Mucosa of descending colon (tissue), 3 donors: ENCODE measurements around the gene PIAS1. TPM values are rescaled to one million over a fixed set of nuclear protein-coding genes. Genes with fewer than 3 reads are reported as not detected.
A peak's percentile ranks its signal among the peaks of the same experiment; 100 is the strongest.
"Not testable (repeated sequence)": the region's sequence is repeated elsewhere in the genome, so short reads cannot be mapped to it uniquely, and the experiment has no call there.

Experiments used
- ATAC-seq: fragments of 200-7000 bp; cut with Tn5 transposase; one replicate; pipeline ENCODE4 v1.9.1; 2020; ENCODE audit warnings: mild to moderate bottlenecking, moderate library complexity
- DNase-seq, 3 donors: peaks; one replicate each; pipeline ENCODE4 v3.0.0-alpha.2; 2020
- H3K36me3 ChIP-seq: fragments of 200-600 bp; one replicate; pipeline ENCODE4 v1.8.0; 2021; ENCODE audit warnings: low read depth, mild to moderate bottlenecking
- H3K4me1 ChIP-seq: fragments of 200-600 bp; one replicate; pipeline ENCODE4 v1.8.0; 2021; ENCODE audit warnings: low read depth, mild to moderate bottlenecking
- H3K4me3 ChIP-seq: fragments of 200-600 bp; one replicate; pipeline ENCODE4 v1.8.0; 2021; ENCODE audit warnings: mild to moderate bottlenecking
- H3K9me3 ChIP-seq: fragments of 200-600 bp; one replicate; pipeline ENCODE4 v1.8.0; 2021; ENCODE audit warnings: mild to moderate bottlenecking
- intact Hi-C, 2 donors: fragments of 100-400 bp; cut with DNase I in 1 of 2; cut with micrococcal nuclease in 1 of 2; formaldehyde crosslinking; loops; one replicate each; pipeline versions ENCODE4 v1.11.0 to v1.11.1; 2022; cut with DNase I, micrococcal nuclease
- total RNA-seq, 3 donors: library from RNA; stranded (reverse); fragmentation: NEBNext Ultra II Directional in 2 of 3; extraction: Animal tissue kit (Norgen Biotek cat#: 25700) in 2 of 3; gene quantifications; one replicate each; pipeline versions ENCODE4 v1.2.1 to v1.2.4, GENCODE V29; 2021 to 2023
- TF ChIP-seq, protein P1 (sequence below): fragments of 200-600 bp; IDR thresholded peaks from one replicate; pipeline ENCODE4 v1.8.0; 2022; ENCODE audit warnings: antibody characterized with exemption, mild to moderate bottlenecking
- donor health status: DM: no; HTN: no; CAD: no; lungs with moderate emphysema.
- donor health status: DM: no; HTN: no; CAD: no.
- donor health status: DM: no; HTN: yes; CAD: no.

The PIAS1 gene
- total RNA-seq, 3 donors from 2014 or later, result 35.4 to 59.3 (median 37.7) TPM

DNA sequence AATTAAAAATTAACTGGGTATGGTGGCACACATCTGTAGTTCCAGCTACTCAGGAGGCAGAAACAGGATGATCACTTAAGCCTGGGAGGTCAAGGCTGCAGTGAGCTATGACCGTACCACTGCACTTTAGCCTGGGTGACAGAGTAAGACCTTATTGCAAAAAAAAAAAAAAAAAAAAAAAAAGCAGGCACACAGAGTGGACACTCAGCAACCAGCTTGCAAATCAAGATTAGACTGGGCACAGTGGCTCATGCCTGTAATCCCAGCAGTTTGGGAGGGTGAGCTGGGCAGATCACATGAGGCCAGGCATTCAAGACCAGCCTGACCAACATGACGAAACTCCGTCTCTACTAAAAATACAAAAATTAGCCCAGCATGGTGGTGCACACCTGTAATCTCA, 170.0 kb downstream of the PIAS1 start:
- Histone ChIP-seq H3K4me3 (no peak overlapping the region), H3K36me3 (no peaks in the 10 kb centered on the region), H3K9me3 (no peaks in the 10 kb centered on the region), H3K4me1 (peaks cover 11% of the 10 kb centered on the region)
- DNase-seq, result no peak
- TF ChIP-seq, protein P1, sequence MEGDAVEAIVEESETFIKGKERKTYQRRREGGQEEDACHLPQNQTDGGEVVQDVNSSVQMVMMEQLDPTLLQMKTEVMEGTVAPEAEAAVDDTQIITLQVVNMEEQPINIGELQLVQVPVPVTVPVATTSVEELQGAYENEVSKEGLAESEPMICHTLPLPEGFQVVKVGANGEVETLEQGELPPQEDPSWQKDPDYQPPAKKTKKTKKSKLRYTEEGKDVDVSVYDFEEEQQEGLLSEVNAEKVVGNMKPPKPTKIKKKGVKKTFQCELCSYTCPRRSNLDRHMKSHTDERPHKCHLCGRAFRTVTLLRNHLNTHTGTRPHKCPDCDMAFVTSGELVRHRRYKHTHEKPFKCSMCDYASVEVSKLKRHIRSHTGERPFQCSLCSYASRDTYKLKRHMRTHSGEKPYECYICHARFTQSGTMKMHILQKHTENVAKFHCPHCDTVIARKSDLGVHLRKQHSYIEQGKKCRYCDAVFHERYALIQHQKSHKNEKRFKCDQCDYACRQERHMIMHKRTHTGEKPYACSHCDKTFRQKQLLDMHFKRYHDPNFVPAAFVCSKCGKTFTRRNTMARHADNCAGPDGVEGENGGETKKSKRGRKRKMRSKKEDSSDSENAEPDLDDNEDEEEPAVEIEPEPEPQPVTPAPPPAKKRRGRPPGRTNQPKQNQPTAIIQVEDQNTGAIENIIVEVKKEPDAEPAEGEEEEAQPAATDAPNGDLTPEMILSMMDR, result no peak
- no peak for ATAC-seq
- intact Hi-C loops, result no loop called here

GRCh38 chr15:68224546-68225250, 170.6 kb downstream of the PIAS1 start:
- TF ChIP-seq, protein P1, result no peak
- H3K4me3 ChIP-seq, result no peak overlapping the region
- no peaks in the 10 kb centered on the region for H3K9me3 ChIP-seq
- H3K36me3 ChIP-seq, result no peaks in the 10 kb centered on the region
- DNase-seq, result no peak
- peaks cover 11% of the 10 kb centered on the region for H3K4me1 ChIP-seq
- no peak for ATAC-seq
- intact Hi-C loops, result no loop called here

DNA sequence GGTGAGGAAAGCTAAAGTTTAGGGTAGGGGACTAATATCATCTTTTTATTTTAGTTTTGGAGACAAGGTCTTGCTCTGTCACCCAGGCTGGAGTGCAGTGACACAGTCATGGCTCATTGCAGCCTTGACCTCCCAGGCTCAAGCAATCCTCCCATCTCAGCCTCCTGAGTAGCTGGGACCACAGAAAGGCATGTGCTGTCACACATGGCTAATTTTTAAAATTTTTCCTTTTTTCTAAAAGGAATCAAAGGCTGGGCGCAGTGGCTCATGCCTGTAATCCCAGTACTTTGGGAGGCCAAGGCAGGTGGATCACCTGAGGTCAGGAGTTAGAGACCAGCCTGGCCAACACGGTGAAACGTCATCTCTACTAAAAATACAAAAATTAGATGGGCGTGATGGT, 171.3 kb downstream of the PIAS1 start:
- DNase-seq, H3K36me3 ChIP-seq, ATAC-seq, H3K9me3 ChIP-seq, intact Hi-C loops, H3K4me3 ChIP-seq: not testable (repeated sequence)
- peaks cover 16% of the 10 kb centered on the region for H3K4me1 ChIP-seq

DNA sequence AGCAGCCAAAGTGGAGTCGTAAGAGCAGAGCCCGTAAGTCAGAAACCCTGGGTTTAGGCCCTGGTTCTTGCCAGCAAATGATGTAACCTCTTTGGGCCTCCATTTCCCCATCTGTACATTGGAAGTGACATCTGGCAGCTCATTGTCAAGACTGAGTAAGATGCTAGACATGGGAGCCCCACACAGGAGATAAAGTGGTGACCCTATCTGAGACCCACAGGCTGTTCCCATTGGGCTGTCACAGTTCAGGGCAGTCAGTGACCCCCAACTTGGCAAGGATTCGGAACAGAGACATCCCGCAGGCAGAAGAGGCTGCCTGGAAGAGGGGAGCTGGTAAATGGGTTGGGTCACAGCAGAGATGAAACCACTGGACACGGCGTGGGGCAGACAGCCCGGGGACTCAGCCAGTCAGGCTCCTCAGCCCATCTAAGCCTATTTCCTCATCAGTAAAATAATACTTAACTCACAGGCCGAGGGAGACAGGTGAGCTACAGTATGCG, 173.6 kb downstream of the PIAS1 start:
- H3K4me1 ChIP-seq, result peaks cover 25% of the 10 kb centered on the region
- TF ChIP-seq, protein P1, result no peak

DNA sequence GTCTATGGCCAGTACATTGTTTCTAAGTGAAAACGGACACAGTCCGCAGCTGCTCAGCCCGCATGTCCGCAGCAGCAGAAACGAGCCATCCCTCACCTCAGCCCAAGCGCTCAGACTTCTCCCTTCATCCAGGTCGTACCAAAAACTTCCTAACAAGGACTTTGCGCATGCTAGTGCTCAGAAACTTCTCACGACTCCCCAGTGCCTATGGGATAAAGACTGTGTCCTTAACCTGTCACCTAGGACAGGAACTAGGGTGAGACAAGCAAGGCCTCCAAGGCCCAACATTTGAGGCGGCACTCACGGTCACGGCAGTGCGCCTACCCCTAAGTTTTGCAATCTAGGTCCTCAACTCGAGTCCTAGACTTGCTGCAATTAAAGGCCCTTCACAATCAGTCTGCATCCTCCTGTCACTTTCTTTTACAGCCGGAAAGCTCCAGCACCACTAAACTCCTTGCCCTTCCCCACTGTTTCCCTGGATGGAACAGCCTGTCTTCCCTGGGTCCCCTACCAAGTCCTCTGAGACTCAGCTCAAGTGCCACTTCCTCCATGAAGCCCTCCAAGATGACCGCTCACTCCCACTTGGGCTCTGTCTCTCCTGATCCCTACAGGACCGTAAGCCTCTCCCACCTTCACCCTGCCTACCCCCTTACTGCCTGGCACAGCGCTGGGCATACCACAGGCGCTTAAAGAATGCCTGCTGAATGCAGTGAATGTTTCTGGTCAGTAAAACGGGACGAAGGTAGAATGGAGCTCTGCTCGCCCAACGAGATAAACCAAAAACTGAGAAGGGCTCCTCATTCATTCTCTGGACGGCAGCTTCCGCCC, 174.2 kb downstream of the PIAS1 start:
- no peak for ATAC-seq

More for the DNA sequence above, 173.6 kb downstream of the PIAS1 start:
- ATAC-seq, result no peak
- intact Hi-C loops, result no loop called here
- H3K4me3 ChIP-seq, result no peak overlapping the region
- H3K36me3 ChIP-seq, result no peaks in the 10 kb centered on the region
- H3K9me3 ChIP-seq, result no peaks in the 10 kb centered on the region
- DNase-seq, result no peak

More for the DNA sequence above, 174.2 kb downstream of the PIAS1 start:
- intact Hi-C loops, result no loop called here
- peak in 1 of 3 donors; percentile 24 for DNase-seq
- Histone ChIP-seq H3K4me3 (peak overlapping the region; percentile 67), H3K9me3 (no peaks in the 10 kb centered on the region), H3K4me1 (peaks cover 25% of the 10 kb centered on the region), H3K36me3 (no peaks in the 10 kb centered on the region)
- TF ChIP-seq, protein P1, result no peak
